Peyer's patch (tissue), 4 donors: ENCODE data around the gene BLOC1S3.

ENCODE experiments used
- POLR2A ChIP-seq, 2 donors: fragments of 450-650 bp; IDR thresholded peaks; one replicate each; pipeline ENCODE4 v1.5.1; 2017; ENCODE audit warnings: antibody characterized with exemption in 2 of 2, mild to moderate bottlenecking in 2 of 2, moderate library complexity in 2 of 2
- TF ChIP-seq, protein P1 (sequence below), 6 experiments: fragments of 450-650 bp in 4 of 6; fragments of 200-600 bp in 2 of 6; sonication (generic) in 1 of 6; IDR thresholded peaks; one replicate each; pipeline ENCODE4 v1.5.1; 2017 to 2019; ENCODE audit warnings: antibody characterized with exemption in 6 of 6, mild to moderate bottlenecking in 3 of 6, moderate library complexity in 1 of 6

DNA sequence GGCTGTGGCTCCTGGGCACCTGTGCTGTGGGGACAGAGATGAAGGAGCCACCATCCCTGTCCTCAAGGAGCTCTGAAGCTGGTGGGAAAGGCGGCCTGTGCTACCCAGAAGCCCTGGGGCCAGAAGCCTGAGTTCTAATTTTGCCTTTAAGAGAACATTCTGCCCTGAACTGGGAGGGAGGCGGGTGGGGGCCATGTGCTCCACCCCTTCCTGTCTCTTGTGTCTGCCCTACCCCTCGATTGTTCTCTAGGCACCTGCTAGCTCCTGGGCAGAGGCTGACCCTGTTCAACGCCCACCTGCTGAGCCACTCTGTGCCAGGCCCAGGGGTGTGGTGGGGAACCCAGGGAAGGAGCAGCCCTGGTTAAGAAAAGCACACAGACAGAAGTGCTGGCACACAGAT lies 6.4 kb upstream of the BLOC1S3 start:
- TF ChIP-seq, protein P1, sequence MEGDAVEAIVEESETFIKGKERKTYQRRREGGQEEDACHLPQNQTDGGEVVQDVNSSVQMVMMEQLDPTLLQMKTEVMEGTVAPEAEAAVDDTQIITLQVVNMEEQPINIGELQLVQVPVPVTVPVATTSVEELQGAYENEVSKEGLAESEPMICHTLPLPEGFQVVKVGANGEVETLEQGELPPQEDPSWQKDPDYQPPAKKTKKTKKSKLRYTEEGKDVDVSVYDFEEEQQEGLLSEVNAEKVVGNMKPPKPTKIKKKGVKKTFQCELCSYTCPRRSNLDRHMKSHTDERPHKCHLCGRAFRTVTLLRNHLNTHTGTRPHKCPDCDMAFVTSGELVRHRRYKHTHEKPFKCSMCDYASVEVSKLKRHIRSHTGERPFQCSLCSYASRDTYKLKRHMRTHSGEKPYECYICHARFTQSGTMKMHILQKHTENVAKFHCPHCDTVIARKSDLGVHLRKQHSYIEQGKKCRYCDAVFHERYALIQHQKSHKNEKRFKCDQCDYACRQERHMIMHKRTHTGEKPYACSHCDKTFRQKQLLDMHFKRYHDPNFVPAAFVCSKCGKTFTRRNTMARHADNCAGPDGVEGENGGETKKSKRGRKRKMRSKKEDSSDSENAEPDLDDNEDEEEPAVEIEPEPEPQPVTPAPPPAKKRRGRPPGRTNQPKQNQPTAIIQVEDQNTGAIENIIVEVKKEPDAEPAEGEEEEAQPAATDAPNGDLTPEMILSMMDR (IDR thresholded peaks at IDR 0.05), result no peak
- TF ChIP-seq POLR2A (IDR thresholded peaks at IDR 0.05), result no peak
